ENCODE results near the gene OGDH.

OGDH gene

DNA sequence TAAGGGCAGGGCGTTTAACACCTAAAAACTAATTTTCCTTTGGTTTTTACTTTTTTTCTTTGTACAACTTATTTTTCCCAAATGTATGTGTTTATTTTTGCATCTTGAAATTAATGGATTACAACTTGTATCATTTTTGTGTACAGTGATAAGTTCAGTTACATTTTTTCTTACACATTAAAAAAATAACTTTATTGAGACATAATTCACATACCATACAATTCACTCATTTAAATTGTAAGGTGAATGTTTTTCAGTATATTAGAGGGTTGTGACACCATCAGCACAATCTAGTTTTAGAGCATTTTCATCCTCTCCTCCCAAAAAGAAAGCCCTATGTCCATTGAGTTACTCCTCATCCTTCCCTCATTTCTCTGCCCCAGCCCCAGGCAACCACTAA lies 11.6 kb downstream of the OGDH start:
- DNase-seq (ENCODE audit: low spot score): no peak

DNA sequence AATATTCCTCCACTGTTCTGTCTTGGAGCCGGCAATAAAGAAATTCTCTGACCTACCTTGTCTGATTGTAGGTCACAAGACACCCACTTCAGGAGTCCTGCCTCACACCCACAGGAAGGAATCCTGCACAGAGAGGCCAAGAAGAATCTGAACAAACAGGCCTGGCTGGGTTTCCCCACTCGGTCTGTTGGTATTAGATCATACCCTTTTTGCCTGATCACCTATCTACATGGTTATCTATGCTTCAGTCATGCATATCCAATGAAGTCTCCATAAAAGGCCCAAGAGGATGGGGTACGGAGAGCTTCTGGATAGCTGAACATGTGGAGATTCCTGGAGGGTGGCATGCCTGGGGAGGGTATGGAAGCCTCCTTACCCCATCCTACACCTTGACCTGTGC lies 12.3 kb downstream of the OGDH start:
- peak; percentile 35 for DNase-seq (ENCODE audit: low spot score)

DNA sequence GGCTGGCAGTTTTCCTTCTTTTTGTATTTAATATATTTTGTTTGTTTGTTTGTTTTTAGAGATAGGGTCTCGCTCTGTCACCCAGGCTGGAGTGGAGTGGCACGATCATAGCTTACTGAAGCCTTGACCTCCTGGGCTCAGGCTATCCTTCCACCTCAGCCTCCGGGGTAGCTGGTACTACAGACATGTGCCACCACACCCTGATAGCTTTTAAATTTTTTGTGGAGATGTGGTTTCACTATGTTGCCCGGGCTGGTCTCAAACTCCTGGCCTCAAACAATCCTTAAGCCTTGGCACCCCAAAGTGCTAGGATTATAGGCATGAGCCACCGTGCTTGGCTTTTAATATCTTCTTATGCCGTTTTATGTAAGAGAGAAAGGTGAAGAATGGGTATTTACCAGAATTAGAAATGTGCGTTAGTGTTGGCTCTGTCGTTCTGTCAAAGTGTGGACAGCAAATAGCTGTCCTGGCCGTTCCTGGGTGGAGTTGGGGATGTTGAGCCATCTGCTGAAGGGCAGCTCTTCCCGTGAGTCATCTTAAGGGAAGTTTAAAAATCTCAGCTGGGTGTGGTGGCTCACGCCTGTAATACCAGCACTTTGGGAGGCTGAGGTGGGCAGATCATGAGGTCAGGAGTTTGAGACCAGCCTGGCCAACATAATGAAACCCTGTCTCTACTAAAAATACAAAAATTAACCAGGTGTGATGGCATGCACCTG lies 14.8 kb downstream of the OGDH start:
- DNase-seq (ENCODE audit: low spot score): no peak

DNA sequence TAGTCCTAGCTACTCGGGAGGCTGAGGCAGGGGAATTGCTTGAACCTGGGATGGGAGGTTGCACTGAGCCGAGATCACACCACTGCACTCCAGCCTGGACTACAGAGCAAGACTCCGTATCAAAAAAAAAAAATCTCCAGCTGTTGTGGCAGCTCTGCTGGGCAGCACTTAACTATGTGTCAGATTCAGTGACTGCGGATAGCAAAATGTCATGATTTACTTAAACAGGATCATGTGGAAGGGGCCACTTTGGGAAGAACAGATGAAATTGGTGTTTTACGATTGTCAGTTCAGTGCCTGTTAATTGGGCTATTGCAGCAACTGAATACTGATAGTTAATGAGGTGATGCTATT lies 15.3 kb downstream of the OGDH start:
- DNase-seq (ENCODE audit: low spot score): no peak

DNA sequence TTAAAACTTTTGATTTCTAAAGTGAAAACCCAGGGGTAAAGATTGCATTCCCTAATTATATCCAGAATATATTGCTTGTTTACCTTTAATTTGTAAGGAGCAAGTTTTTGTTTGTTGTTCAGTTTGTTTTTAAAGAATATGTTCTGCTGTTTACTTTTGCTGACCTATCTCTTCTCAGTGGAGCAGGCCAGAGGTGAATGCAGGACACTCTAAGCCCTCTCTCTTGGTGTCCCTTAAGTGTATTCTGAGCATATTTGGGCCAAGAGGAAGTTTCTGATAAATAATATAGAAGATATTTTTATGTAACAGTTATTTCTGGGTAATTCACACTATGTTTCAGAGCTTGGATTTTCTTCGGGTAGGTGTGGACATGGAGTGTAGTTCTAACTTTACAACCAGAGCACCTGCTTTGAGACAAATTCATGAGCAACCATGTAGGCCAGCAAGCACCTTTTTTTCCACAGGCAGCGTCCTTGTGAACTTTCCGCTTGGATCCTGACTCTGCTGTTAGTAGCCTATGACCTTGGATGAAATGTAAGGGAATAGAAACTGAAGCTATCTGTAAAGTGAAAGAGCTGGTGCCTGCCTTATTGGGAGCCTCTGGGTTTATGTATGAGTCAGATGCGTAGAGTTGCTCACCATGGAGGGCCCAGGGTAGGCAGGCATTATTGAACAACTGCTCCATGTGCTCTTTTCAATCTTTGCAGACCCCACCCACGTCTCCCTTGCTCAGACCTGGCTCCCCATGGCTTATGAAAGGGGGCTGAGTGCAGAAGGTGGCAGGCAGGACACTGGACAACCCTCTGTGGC lies 16.1 kb downstream of the OGDH start:
- DNase-seq (ENCODE audit: low spot score): peak; percentile 34

DNA sequence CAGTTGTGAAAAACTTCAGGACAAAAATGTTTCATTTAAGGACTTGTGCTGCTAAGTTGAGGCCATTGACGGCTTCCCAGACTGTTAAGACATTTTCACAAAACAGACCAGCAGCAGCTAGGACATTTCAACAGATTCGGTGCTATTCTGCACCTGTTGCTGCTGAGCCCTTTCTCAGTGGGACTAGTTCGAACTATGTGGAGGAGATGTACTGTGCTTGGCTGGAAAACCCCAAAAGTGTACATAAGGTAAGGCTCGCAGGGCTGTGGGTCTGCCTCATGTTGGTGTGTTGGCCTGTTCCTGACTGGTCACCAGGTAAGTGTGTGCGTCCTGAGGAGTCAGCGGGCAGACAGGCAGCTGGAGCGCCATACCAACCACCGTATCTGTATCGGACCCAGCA lies 17.9 kb downstream of the OGDH start:
- no peak for DNase-seq (ENCODE audit: low spot score)

DNA sequence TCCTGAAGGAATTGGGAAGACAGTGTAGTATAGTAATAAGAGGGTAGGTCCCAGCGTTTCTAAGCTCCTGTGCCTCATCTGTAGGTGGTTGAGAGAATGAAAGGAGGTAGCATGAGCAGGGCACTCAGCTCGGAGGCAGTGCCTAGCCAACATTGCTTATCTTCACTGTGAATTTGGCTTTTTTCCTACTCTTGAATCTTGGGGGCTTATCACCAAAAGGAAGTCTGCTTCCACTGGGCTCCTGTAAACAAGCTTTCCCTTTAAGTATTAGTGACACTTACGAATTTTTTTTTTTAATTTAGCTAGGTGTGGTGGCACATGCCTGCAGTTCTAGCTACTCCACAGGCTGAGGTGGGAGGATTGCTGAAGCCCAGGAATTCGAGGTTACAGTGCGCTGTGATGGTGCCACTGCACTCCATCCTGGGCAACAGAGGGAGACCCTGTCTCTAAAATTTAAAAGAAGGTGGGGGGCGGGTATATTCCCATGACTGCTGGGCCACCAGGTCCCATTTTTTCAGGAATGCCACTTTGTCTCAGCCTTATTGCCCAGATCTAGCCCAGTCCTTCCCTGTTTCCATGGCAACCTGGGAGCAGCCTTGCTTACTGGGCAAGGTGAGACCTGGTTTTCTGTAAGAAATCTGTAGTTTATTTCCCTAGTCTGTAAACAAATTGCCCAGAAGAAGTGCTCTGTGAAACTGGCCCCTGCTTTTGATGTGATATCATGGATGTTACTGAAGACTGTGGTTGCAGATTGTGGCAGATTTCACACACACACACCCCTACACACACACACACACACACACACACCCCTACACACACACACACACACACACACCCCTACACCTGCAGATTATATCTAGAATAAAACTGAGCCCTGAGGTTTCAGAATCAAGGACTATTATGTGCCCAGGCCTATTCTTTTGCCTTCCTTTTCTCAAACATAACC lies 19.4 kb downstream of the OGDH start:
- DNase-seq (ENCODE audit: low spot score): no peak

DNA sequence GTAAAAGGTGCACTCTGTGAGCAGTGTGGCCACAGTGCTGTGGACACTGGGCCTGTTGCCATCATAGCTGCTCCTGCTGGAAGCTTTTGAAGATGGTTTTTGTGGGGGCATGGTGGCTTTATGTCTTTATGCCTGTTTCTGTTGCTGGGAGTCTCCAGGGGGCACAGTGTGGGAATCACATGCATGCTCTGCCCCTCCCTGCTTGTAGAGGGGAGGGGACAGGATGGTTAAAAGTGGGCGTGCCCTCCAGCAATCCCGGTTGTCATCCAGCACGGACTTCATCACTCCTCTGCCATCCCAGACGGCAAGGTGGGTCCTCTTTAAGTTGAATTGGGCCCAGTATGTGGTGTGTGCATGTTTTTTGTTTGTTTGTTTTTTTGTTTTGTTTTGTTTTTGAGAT lies 20.2 kb downstream of the OGDH start:
- no peak for DNase-seq (ENCODE audit: low spot score)

DNA sequence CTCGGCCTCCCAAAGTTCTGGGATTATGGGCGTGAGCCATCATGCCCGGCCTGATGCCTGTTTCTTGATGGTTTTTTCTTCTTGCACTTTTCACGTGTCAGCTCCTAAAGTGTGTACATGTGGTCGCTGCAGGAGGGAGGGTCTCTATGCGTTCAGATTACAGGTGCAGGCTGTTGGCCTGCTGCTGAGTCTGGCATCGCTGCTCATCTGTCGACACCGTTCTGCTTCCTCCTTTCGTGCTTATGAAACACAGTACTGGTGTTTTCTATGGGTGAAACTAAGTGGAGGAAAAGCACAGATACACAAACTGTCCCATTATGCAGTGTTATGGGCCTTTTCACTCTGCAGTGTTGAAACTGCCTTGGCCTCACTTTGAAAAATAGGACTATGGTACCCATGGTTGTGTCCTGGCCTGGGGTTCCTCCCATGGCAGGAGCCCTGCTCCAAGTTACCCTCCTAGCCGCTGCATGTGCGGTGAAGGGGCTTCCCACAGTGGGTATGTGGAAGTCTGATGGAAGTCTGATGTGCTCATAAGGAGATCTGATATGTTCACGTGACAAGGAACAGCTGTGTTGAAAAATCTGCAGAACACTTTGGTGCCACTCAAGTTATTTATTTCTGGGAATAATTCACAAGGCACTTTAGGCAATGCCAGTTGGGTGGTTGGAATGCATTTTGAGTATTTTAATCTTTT lies 23.5 kb downstream of the OGDH start:
- no peak for DNase-seq (ENCODE audit: low spot score)

DNA sequence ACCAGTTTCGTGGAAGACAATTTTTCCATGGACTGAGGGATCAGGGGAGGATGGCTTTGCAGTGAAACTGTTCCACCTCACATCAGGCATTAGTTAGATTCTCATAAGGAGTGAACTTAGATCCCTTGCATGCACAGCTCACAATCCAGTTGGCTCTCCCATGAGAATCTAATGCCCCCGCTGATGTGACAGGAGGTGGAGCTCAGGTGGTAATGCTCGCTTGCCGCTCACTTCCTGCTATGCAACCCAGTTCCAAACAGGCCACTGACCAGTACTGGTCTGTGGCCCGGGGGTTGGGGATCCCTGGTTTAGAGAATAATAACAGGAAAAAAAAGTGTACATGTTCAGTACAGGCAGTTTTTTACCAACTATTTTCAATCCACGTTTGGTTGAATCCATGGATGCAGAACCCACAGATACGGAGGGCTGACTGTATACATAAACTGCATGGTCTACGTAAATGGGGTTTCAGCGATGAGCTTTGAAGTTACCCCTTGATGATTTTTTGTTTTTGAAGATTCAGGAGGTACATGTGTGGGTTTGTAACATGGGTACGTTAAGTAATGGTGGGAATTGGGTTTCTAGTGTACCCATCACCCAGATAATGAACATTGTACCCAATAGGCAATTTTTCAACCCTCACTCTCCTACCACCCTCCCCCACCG lies 24.5 kb downstream of the OGDH start:
- DNase-seq (ENCODE audit: low spot score): no peak

DNA sequence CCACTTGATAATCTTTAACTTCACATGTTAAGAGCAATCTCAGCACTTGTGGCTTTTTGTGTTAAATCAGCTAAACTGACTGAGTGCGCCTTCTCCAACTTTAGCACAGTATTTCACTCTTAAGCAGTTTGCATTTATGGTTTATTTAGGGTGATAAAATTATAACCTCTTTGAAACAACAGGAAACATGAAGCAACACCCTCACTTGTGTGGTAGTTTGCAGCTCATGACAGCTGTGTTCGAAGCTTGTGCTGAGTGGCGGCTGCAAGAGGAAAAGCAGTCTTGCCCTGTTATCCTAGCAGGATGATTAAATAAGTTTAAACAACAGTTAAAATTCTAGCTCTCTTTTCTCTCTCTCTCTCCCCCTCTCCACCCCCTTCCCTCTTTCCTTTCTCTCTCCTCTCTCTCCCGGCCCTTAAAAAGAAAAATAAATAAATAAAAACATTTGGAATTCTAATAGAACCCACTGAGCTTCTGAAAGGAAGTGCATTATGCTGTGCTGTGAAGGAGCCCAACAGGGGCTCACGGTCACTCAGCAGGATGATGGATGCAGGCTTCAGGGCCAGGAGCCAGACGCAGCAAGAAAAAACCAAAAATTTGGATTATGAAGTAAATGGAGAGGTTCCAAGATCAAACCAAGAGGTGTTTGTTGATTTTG lies 25.2 kb downstream of the OGDH start:
- DNase-seq (ENCODE audit: low spot score): peak; percentile 64

DNA sequence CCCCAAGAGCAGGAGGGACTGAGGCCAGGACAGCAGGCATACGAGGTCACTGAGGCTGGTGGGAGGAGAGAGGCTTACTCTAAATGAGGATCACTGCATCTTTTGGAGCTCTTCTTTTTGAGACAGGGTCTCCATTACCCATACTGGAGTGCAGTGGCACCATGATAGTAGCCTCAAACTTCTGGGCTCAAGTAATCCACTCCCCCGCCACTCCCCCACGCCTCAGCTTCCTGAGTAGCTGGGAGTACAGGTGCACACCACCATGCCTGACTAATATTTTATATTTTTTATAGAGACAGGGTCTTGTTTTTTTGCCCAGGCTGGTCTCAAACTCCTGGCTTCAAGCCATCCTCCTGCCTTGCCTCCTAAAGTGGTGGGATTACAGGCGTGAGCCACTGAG lies 25.8 kb downstream of the OGDH start:
- no peak for DNase-seq (ENCODE audit: low spot score)

DNA sequence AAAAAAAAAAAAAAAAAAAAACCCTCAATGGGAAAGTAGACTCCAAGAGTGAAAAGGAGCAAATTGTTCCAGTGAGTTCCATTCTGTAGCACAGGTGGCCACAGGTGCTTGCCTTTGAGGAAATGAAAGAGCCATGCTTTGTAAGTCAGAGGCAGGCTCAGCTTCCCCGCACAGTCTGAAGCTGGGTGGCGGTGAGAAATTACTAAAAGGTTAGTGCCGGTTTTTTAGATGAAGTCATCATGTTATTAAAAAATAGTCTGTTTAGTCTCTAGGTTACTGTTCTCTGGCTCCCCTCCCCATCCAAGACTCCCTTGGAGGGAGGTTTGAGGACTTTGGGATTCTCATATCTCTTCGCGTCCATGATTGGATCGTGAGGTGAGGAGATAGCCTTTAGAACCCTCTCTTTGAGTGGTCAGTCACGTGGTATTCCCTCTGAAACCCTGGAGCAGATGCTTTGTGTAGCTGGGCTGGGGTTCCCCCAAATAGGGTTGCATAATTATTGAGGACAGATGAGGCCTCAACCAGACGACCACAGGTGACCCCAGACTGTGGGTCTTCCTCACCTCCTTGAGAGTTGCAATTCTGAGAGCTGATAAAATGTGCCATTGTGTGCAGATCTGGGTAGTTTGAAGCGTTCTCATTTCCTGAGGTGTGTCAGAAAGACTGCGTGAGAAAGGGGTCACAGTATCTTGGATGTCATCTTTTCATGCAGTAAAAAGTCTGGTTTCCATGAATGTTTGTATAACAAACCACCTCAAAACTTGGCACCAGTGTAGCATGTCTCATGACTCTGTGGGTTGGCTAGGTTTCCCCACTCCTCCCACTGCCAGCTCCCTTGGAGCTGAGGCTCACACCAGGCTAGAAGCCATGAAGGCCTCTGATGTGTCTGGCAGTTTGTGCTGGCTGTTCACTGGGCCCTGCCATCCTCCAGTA lies 27.1 kb downstream of the OGDH start:
- DNase-seq (ENCODE audit: low spot score): peak; percentile 55

DNA sequence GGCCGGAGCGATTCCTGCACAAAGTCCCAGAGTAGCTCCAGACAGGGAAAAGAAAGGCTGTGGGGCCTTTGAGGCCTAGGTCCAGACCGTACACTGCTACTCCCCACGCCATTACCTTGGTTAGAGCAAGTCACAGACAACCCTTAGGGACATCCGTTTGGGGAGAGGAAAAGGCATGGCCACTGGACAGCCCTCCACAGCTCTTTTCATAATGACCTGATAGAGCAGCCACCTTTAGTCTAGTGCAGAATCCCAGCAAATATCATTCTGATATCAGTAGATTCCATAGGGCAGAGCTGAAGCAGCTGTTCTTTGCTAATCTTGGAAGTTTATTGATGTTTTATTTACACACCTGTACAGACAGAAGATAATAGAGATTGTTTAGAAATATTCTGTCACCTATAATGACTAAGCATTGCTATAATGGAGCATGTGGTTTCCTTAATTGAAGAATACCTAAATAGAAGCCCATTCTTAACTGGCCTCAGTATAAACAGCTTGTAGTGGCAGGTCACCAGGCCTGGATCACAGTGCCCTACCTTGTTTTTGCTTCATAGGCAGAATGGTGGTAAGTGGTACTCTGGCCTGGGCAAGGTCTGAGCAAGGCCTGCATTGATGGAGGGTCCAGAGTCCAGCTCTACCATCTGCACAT lies 27.9 kb downstream of the OGDH start:
- no peak for DNase-seq (ENCODE audit: low spot score)

DNA sequence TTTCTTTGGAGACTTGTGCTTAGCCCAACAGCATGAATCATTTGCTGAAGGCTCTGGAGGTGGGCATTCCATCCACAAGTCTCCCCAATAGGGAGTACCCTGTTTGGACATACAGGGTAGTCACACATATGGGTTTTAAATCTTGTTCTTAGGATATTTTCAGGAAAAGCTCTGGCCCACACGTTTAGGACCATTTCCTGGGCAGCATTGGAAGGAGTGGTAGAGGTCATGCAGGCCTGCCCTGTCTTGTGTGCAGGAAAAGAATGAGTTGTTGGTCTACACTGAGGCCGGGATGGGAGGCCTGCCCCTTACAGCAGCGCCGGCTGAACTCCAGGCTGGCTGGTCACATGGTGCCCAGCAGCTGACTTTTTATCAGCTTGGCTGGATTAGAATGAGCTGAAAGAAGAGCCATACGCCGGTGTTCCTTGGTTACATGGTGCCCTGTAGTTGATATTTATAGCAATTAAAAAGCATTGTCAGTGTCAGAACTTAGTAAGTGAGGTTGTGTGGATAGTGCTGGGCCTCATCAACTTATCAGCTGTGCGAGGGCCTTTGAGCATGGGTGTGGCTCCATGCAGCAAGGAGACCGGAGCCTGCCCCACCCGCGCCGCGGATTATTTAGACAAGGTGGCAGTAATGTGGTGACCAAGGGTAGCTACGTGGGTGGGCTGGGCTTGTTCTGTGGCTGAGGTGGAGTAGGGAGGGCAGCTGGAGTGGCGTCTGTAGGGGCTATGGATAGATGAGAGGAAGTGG lies 28.6 kb downstream of the OGDH start:
- no peak for DNase-seq (ENCODE audit: low spot score)

DNA sequence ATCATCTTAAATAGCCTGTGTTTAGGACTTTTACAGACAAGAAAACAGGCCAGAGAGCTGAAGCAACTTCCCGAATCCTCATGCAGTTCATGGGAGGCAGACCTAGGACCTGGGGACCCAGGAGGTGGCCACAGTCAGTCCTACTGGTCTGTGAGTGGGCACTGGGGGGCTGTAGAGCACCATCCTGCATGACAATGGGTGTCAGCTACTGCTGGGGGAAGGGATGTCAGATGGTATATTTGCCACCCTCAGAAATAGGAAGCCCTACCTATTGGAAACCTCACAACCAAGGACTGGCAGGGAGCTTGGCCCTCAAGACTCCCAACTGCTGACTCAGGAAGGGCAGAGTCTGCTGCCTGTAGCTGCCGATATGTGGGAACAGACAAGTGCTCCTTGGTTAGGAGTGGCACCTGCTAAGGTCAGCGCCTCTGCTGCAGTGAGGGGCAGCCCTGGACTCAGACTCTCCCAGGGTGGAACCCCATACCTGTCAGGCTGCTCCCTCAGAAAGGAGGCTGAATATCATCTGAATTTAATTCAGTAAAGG lies 29.7 kb downstream of the OGDH start:
- DNase-seq (ENCODE audit: low spot score): no peak

DNA sequence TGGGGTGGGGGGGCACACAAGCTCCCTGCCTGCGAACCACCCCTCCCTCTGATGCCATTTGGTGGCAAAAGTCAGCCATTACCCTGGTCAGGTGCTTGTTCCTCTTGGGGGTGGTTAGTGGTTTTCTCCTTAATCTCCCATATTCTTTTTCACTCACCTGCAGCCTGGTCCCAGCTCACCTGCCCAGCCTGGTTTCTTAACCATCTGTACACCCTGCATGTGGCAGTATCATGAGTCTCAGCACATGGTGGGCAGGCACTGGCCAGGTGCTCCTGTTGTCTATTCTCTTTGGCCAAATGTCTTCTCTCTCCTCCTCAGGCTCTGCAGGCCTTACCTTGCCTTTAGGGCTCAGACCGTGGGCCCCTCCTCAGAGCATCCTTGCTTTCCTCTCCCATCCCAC lies 30.5 kb downstream of the OGDH start:
- DNase-seq (ENCODE audit: low spot score): no peak

All from CD4-positive, alpha-beta T cell treated with Interleukin-6 at 100 ng/mL for 8 hours (primary cell).